H1 (cell line): ENCODE measurements around the gene CCDC88A. TPM values are rescaled to one million over a fixed set of nuclear protein-coding genes. Genes with fewer than 3 reads are reported as not detected.

Experiments used
- CTCF ChIA-PET: fragments of 300-600 bp; sonication (Branson Sonifier 250); formaldehyde crosslinking; loops from one replicate; lab custom pipeline; 2021; ENCODE audit not compliant: partially characterized antibody; lab: Charles Lee
- POLR2A ChIA-PET: fragments of 300-600 bp; sonication (Branson Sonifier 250); formaldehyde crosslinking; loops from one replicate; lab custom pipeline; 2021; ENCODE audit warnings: inconsistent platforms; ENCODE audit not compliant: partially characterized antibody; lab: Charles Lee
- DNase-seq, 2 experiments: peaks; one replicate each; pipeline versions ENCODE4 v3.0.0 to v3.0.0-alpha.2; 2010 to 2022; ENCODE audit warnings: low spot score in 2 of 2, low read depth in 1 of 2, mixed read lengths in 1 of 2
- FAIRE-seq: peaks from 2 replicates; lab custom pipeline; 2011; peaks lifted over from hg19 to GRCh38; lab: Jason Lieb, UNC
- H2AFZ ChIP-seq: 2 replicates; pipeline ENCODE4 v1.8.1; 2012; ENCODE audit warnings: low read length, inconsistent platforms
- H2AK5ac ChIP-seq: 2 replicates; pipeline ENCODE4 v1.6.1; 2013; ENCODE audit warnings: low read depth, low read length
- H2BK120ac ChIP-seq: replicated peaks from 2 replicates; pipeline ENCODE3; 2013; ENCODE audit warnings: low read depth, low read length, inconsistent platforms
- H2BK12ac ChIP-seq: 2 replicates; pipeline ENCODE4 v1.6.1; 2013; ENCODE audit warnings: low read depth, low read length
- H2BK15ac ChIP-seq: 2 replicates; pipeline ENCODE4 v1.6.1; 2013; ENCODE audit warnings: low read length
- H2BK20ac ChIP-seq: 2 replicates; pipeline ENCODE4 v1.6.1; 2013; ENCODE audit warnings: low read length
- H2BK5ac ChIP-seq: 2 replicates; pipeline ENCODE4 v1.6.1; 2013; ENCODE audit warnings: low read depth, low read length
- H3K14ac ChIP-seq: 2 replicates; pipeline ENCODE4 v1.6.1; 2013; ENCODE audit warnings: inconsistent platforms; ENCODE audit not compliant: insufficient read length
- H3K18ac ChIP-seq: 2 replicates; pipeline ENCODE4 v1.6.1; 2013; ENCODE audit warnings: low read length; ENCODE audit errors: extremely low read depth
- H3K23ac ChIP-seq: 2 replicates; pipeline ENCODE4 v1.6.1; 2013; ENCODE audit warnings: inconsistent platforms; ENCODE audit not compliant: insufficient read length
- H3K23me2 ChIP-seq: 2 replicates; pipeline ENCODE4 v1.6.1; 2013; ENCODE audit warnings: low read depth, low read length
- H3K27ac ChIP-seq: 2 replicates; pipeline ENCODE4 v1.6.1; 2011; ENCODE audit warnings: low read depth, low read length, inconsistent platforms
- H3K27me3 ChIP-seq, 4 experiments: replicated peaks in 1 of 4; 1 replicate in 1 of 4; 2 replicates in 3 of 4; pipeline versions ENCODE4 v1.6.1 to v1.8.1; 2011 to 2013; ENCODE audit warnings: low read length in 3 of 4, mild to moderate bottlenecking in 3 of 4, inconsistent platforms in 2 of 4, mixed read lengths in 2 of 4, moderate library complexity in 1 of 4; ENCODE audit not compliant: control insufficient read depth in 3 of 4, insufficient read depth in 3 of 4; ENCODE audit errors: extremely low read depth in 1 of 4
- H3K36me3 ChIP-seq, 4 experiments: 2 replicates each; pipeline versions ENCODE4 v1.6.1 to v1.8.1; 2011 to 2013; ENCODE audit warnings: mild to moderate bottlenecking in 4 of 4, low read length in 3 of 4, moderate library complexity in 2 of 4, control low read depth in 1 of 4, inconsistent platforms in 1 of 4; ENCODE audit not compliant: insufficient read depth in 4 of 4, control insufficient read depth in 2 of 4
- H3K4ac ChIP-seq: replicated peaks from 2 replicates; pipeline ENCODE3; 2013; ENCODE audit warnings: low read length, low read depth, mixed read lengths, inconsistent platforms; ENCODE audit not compliant: insufficient read length
- H3K4me1 ChIP-seq, 4 experiments: replicated peaks in 1 of 4; 1 replicate in 1 of 4; 2 replicates in 3 of 4; pipeline versions ENCODE4 v1.6.1 to v1.8.1; 2011 to 2013; ENCODE audit warnings: low read length in 3 of 4, inconsistent platforms in 2 of 4, mixed read lengths in 1 of 4; ENCODE audit not compliant: insufficient read depth in 4 of 4, control insufficient read depth in 3 of 4
- H3K4me2 ChIP-seq, 2 experiments: 2 replicates each; pipeline versions ENCODE4 v1.6.1 to v1.8.1; 2011 to 2013; ENCODE audit warnings: low read depth in 2 of 2, low read length in 2 of 2, control low read depth in 1 of 2, inconsistent platforms in 1 of 2, mild to moderate bottlenecking in 1 of 2; ENCODE audit not compliant: insufficient read depth in 1 of 2
- H3K4me3 ChIP-seq, 4 experiments: fragments of 200-600, 300-600 bp in 1 of 4; sonication (generic), shearing (Covaris generic), sonication (Bioruptor Twin) in 1 of 4; 2 replicates each; pipeline versions ENCODE4 v1.5.1 to v1.8.1; 2011 to 2016; ENCODE audit warnings: low read length in 4 of 4, low read depth in 3 of 4, control low read depth in 2 of 4, inconsistent platforms in 2 of 4, mild to moderate bottlenecking in 2 of 4, mixed read lengths in 1 of 4, moderate library complexity in 1 of 4; ENCODE audit not compliant: insufficient read depth in 2 of 4; ENCODE audit errors: extremely low read depth in 1 of 4
- H3K56ac ChIP-seq: replicated peaks from 2 replicates; pipeline ENCODE3; 2013; ENCODE audit warnings: low read depth, mild to moderate bottlenecking, mixed read lengths, low read length, inconsistent platforms; ENCODE audit not compliant: insufficient read length
- H3K79me1 ChIP-seq: 2 replicates; pipeline ENCODE4 v1.6.1; 2013; ENCODE audit warnings: low read depth, low read length, control low read depth
- H3K79me2 ChIP-seq, 2 experiments: 2 replicates each; pipeline versions ENCODE4 v1.6.1 to v1.8.1; 2012 to 2013; ENCODE audit warnings: low read length in 2 of 2, mild to moderate bottlenecking in 2 of 2, inconsistent platforms in 1 of 2; ENCODE audit not compliant: insufficient read depth in 2 of 2, control insufficient read depth in 1 of 2
- H3K9ac ChIP-seq, 4 experiments: replicated peaks in 1 of 4; 1 replicate in 1 of 4; 2 replicates in 3 of 4; pipeline versions ENCODE4 v1.6.1 to v1.8.1; 2011 to 2013; ENCODE audit warnings: low read depth in 3 of 4, low read length in 3 of 4, control low read depth in 2 of 4, mild to moderate bottlenecking in 2 of 4, moderate library complexity in 2 of 4, inconsistent platforms in 1 of 4; ENCODE audit errors: extremely low read depth in 1 of 4
- H3K9me3 ChIP-seq, 2 experiments: 2 replicates each; pipeline versions ENCODE4 v1.6.1 to v1.8.1; 2012 to 2013; ENCODE audit warnings: mild to moderate bottlenecking in 2 of 2, moderate library complexity in 2 of 2, control low read depth in 1 of 2, inconsistent platforms in 1 of 2, low read depth in 1 of 2, low read length in 1 of 2, mixed read lengths in 1 of 2; ENCODE audit not compliant: insufficient read depth in 2 of 2
- H4K20me1 ChIP-seq, 2 experiments: replicated peaks in 1 of 2; 2 replicates each; pipeline versions ENCODE3 to v1.8.1; 2011 to 2013; ENCODE audit warnings: inconsistent platforms in 2 of 2, low read length in 2 of 2, mild to moderate bottlenecking in 1 of 2; ENCODE audit not compliant: insufficient read depth in 2 of 2, control insufficient read depth in 1 of 2
- H4K5ac ChIP-seq: 2 replicates; pipeline ENCODE4 v1.6.1; 2013; ENCODE audit warnings: low read length, low read depth, mixed read lengths, inconsistent platforms; ENCODE audit not compliant: insufficient read length
- H4K8ac ChIP-seq: 2 replicates; pipeline ENCODE4 v1.8.0; 2013; ENCODE audit warnings: mild to moderate bottlenecking, moderate library complexity, low read length, inconsistent platforms; ENCODE audit not compliant: insufficient read depth; ENCODE audit errors: extremely low read depth
- H4K91ac ChIP-seq: replicated peaks from 2 replicates; pipeline ENCODE3; 2013; ENCODE audit warnings: low read length, mixed read lengths, inconsistent platforms; ENCODE audit not compliant: insufficient read length
- ASH2L ChIP-seq: fragments of 200-600, 300-600 bp; sonication (generic); IDR thresholded peaks from one replicate; pipeline ENCODE4 v1.7.1; 2017; ENCODE audit warnings: low read length
- ATF2 ChIP-seq: IDR thresholded peaks from 2 replicates; pipeline ENCODE4 v1.6.1; 2012; ENCODE audit warnings: low read length, inconsistent platforms
- ATF3 ChIP-seq: IDR thresholded peaks from 2 replicates; pipeline ENCODE4 v1.6.1; 2011; ENCODE audit warnings: low read depth, mild to moderate bottlenecking, low read length; ENCODE audit not compliant: insufficient read depth
- CBX5 ChIP-seq: fragments of 300-800, 300-1000 bp; sonication (generic); IDR thresholded peaks from 2 replicates; pipeline ENCODE4 v1.7.1; 2016; ENCODE audit warnings: antibody characterized with exemption, low read length, low read depth
- CREB1 ChIP-seq: IDR thresholded peaks from 2 replicates; pipeline ENCODE4 v1.6.1; 2012; ENCODE audit warnings: inconsistent platforms
- EP300 ChIP-seq, 2 experiments: IDR thresholded peaks; 1 replicate in 1 of 2; 2 replicates in 1 of 2; pipeline ENCODE4 v1.6.1; 2011 to 2012; ENCODE audit warnings: low read depth in 2 of 2, low read length in 2 of 2, mild to moderate bottlenecking in 2 of 2, borderline replicate concordance in 1 of 2, inconsistent platforms in 1 of 2, moderate library complexity in 1 of 2
- KDM5A ChIP-seq: fragments of 200-600 bp; IDR thresholded peaks from 2 replicates; pipeline ENCODE4 v1.7.1; 2012; ENCODE audit warnings: mild to moderate bottlenecking, low read length, inconsistent platforms, mixed read lengths
- POU5F1 ChIP-seq: IDR thresholded peaks from 2 replicates; pipeline ENCODE4 v1.6.1; 2011; ENCODE audit warnings: low read depth, mild to moderate bottlenecking, low read length, moderate library complexity
- RNF2 ChIP-seq: fragments of 200-900, 300-1000 bp; sonication (generic); IDR thresholded peaks from 2 replicates; pipeline ENCODE4 v1.7.1; 2016; ENCODE audit warnings: borderline replicate concordance, low read depth, mild to moderate bottlenecking, antibody characterized with exemption, low read length; ENCODE audit not compliant: poor library complexity, severe bottlenecking; ENCODE audit errors: missing control alignments
- ZNF274 ChIP-seq: IDR thresholded peaks from 2 replicates; pipeline ENCODE4 v1.7.0; 2012; ENCODE audit warnings: low read length, borderline replicate concordance; ENCODE audit errors: extremely low read depth
- WGBS, 2 experiments: shearing (Covaris generic) in 1 of 2; methylation state at CpG; one replicate each; pipeline versions ENCODE4 v1.1.6 to v1.1.7; 2013 to 2015; ENCODE audit warnings: low lambda C conversion rate in 2 of 2, mixed read lengths in 2 of 2, inconsistent platforms in 1 of 2, low coverage in 1 of 2, missing lambda C conversion rate in 1 of 2; ENCODE audit not compliant: insufficient replicate concordance in 2 of 2, insufficient coverage in 1 of 2, insufficient read length in 1 of 2; ENCODE audit errors: extremely low coverage in 1 of 2, missing lambda C conversion rate in 1 of 2; 5-methylcytosine and 5-hydroxymethylcytosine counted together
- polyA plus RNA-seq, 7 experiments: library from polyadenylated mRNA; depleted of rRNA in 3 of 7; stranded (reverse) in 5 of 7; unstranded in 2 of 7; fragments of >200 nt in 5 of 7; fragments of 200-250 nt in 2 of 7; gene quantifications; 1 replicate in 5 of 7; 2 replicates in 1 of 7; 4 replicates in 1 of 7; pipeline versions ENCODE4 v1.2.1 to v1.2.3, GENCODE V29; 2011 to 2013; ENCODE audit warnings: missing spikeins in 2 of 7, mixed read lengths in 2 of 7
- total RNA-seq: library from RNA; stranded (reverse); fragmentation: NEBNext Ultra II Directional; extraction: Animal tissue kit (Norgen Biotek cat#: 25700); gene quantifications from 2 replicates; pipeline ENCODE4 v1.2.1, GENCODE V29; 2021
- TF ChIP-seq, protein P1 (sequence below): IDR thresholded peaks from 2 replicates; pipeline ENCODE4 v1.6.1; 2012; ENCODE audit warnings: inconsistent platforms

The CCDC88A gene
- total and polyA plus RNA-seq, 2 of the 8 experiments (the other 6 are each of a cell fraction or from before 2014, with no cell fraction given) = 27.0 to 98.0 TPM

DNA sequence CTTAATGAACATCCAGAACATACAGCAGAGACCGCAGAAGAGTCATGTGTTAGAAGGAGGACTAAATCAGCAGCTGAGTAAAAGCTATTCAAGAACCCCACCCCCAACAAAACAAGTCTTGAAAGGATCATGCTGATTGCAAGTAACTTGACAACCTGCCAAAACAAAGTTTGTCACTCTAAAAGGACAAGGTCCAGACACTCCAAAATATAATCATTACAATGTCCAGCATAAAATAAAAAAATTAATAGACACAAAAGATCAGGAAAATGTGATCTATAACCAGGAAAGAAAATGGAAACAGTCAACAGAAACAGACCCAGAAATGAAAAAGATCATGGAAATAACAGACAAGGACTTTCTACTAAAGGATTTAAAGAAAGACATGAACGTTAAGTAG is 28.5 kb downstream of the CCDC88A start:
- H3K4me2 ChIP-seq = no peak overlapping the region
- no peak for DNase-seq
- no peaks in the 10 kb centered on the region for H3K9me3 ChIP-seq
- H4K91ac ChIP-seq = no peak overlapping the region
- H3K36me3 ChIP-seq = no peaks in the 10 kb centered on the region; a peak in 1 of 8 replicates
- FAIRE-seq = no peak
- no peaks in the 10 kb centered on the region for H3K4me1 ChIP-seq
- no peak overlapping the region for H3K27ac ChIP-seq
- no peak overlapping the region for H3K9ac ChIP-seq
- H3K27me3 ChIP-seq = no peaks in the 10 kb centered on the region
- H3K56ac ChIP-seq = no peak overlapping the region
- H4K5ac ChIP-seq = no peak overlapping the region
- no peaks in the 10 kb centered on the region for H3K79me1 ChIP-seq
- H2AK5ac ChIP-seq = no peak overlapping the region
- H3K23ac ChIP-seq = no peak overlapping the region
- no peak overlapping the region for H3K4me3 ChIP-seq
- peaks cover 0 to 29% of the 10 kb centered on the region in 2 experiments; a peak in 2 of 4 replicates for H3K79me2 ChIP-seq
- ChIA-PET CTCF (interaction anchor here (1.4 kb wide), 1 partner anchor 19 kb away, joined by 3 read pairs; no protein-coding TSS in a partner anchor), POLR2A (no interaction called here)
- H2BK120ac ChIP-seq = no peak overlapping the region
- no peak overlapping the region for H2BK12ac ChIP-seq
- H2BK5ac ChIP-seq = no peak overlapping the region
- H3K23me2 ChIP-seq = no peaks in the 10 kb centered on the region
- H2BK20ac ChIP-seq = no peak overlapping the region
- no peaks in the 10 kb centered on the region for H4K20me1 ChIP-seq
- H4K8ac ChIP-seq = no peak overlapping the region
- 85% methylated on average over 2 of the region's 2 CpGs; no CpG with 5 or more reads in 1 of the 2 experiments for WGBS, 2 experiments
- H3K18ac ChIP-seq = no peak overlapping the region
- no peak overlapping the region for H3K4ac ChIP-seq
- no peak overlapping the region for H3K14ac ChIP-seq
- H2AFZ ChIP-seq = no peak overlapping the region
- no peak overlapping the region for H2BK15ac ChIP-seq
- TF ChIP-seq ATF3 (no peak), EP300 (IDR thresholded peaks at IDR 0.05; ENCODE audit: borderline replicate concordance in 1 of 2, low read depth in 2 of 2, low read length in 2 of 2) (no peak), KDM5A (no peak), CBX5 (no peak), RNF2 (no peak), ATF2 (no peak), CREB1 (no peak), ASH2L (no peak), POU5F1 (no peak), ZNF274 (no peak)
- TF ChIP-seq, protein P1, sequence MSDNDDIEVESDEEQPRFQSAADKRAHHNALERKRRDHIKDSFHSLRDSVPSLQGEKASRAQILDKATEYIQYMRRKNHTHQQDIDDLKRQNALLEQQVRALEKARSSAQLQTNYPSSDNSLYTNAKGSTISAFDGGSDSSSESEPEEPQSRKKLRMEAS = no peak
